DOHH2 (cell line): ENCODE data around the gene KRTAP2-3.

Source experiments
- CTCF ChIP-seq: fragments of 200-600 bp; sonication (generic); IDR thresholded peaks from one replicate; pipeline ENCODE4 v1.5.1; 2014; ENCODE audit warnings: antibody characterized with exemption, mild to moderate bottlenecking, low read depth, low read length; ENCODE audit not compliant: poor library complexity, severe bottlenecking
- EZH2phosphoT487 ChIP-seq: fragments of 200-600 bp; sonication (generic); IDR thresholded peaks from 2 replicates; pipeline ENCODE4 v1.6.1; 2017; ENCODE audit warnings: borderline replicate concordance, mild to moderate bottlenecking, antibody characterized with exemption, low read length, moderate library complexity, mixed read lengths

GRCh38 chr17:41082626-41083025 lies 22.7 kb upstream of the KRTAP2-3 start:
- TF ChIP-seq CTCF (no peak), EZH2phosphoT487 (no peak)
